Measurements from ENCODE around the gene RGS16.

RGS16 gene

DNA sequence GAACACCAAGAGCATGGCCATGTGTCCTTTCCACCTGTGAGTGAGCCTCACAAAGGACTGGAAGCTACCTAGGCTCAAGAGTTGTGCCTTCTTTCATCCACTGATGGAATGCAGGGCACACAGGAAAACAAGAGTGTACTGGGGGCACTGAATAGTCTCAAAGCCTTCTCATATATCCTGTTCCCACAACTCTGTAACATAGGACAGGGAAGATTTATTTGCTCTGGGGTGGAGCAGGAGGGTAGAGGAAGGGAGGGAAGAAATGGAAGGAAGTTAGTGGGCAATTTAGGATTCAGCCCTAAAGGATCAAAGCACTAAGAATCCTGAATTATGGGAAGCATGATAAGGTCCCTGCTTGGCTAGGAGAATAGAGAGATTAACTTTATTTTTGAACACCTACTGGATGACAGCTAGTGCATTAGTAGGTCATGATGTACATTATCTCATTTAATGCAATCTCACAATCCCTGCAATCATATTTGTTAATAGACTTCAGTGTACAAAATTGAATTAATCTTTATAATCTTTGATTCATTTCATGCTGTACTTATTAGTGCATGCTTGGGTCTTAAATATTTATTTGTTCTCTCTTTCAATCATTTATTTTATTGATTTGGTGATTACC, 27.0 kb upstream of the RGS16 start:
- no peak overlapping the region for H3K4me3 ChIP-seq (ENCODE audit: low read depth, low read length)
- no peak for DNase-seq (ENCODE audit: low read depth)

DNA sequence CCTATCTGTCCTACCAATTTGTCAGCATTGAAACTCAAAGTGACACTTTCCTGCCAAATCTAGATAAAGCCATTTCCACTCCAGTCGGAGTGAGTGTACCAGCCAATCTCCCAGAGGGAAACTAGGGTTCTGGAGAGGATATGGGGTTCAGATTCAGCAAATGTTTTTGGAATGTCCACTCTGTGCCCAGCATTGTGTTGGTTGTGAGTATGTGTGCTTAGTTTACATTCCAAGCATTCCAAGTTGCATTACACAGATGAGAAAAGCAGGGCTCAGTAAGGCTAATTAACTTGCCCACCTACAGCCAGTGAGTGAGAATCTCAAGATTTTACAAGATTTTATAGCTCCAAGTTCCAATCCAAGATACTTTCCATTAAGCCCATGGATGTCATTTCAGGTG, 26.4 kb upstream of the RGS16 start:
- H3K4me3 ChIP-seq (ENCODE audit: low read depth, low read length) = no peak overlapping the region
- DNase-seq (ENCODE audit: low read depth) = no peak

DNA sequence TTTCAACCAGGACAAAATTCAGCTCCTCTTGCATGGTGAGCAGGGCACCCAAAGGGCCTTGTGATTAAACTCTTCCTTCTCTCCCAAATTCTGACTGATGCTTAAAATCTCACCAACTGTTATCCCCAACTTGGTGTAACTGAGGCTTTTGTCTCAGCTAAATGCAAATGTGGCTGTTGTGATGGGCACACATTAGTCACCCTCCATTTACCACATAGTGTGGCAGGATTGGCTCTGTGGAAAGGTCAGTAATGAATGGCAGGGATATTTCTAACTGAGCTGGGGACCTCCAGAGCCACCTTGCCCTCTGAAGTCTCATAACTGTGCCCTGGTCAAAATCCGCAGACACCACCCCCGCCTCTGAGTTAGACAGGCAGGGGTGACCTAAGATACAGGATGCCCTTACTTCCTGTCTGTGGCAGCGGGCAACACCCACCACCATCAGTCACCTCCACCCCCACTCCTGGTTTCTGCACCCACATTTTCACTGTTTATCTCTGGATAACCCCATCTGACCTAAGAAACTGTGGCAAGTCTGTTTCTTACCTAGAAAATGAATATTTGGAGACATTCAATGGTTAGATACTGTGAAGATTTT, 25.4 kb upstream of the RGS16 start:
- no peak for DNase-seq (ENCODE audit: low read depth)
- H3K4me3 ChIP-seq (ENCODE audit: low read depth, low read length) = no peak overlapping the region

- H3K4me3 ChIP-seq (ENCODE audit: low read depth, low read length) = no peak overlapping the region
- no peak for DNase-seq (ENCODE audit: low read depth)
Measured at GRCh38 chr1:182629080-182629479, 24.9 kb upstream of the RGS16 start.

DNA sequence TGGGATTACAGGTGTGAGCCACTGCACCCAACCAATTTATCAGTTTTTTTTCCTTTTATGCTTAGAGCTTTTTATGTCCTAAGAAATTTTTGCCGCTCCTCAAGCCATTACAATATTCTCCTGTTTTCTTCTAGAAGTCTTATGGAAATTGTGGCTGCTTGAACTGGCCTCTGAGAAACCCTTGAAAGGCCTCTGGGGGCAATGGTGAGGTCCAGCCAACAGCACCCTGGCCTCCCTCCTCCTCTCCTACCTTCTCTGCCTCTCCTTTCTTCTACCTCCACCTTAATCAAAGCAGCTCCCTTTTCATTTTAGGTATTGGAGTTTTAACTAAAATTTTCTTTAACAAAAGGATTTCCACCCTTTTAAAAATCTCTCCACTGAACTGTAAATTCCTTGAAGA, 24.5 kb upstream of the RGS16 start:
- H3K4me3 ChIP-seq (ENCODE audit: low read depth, low read length) = no peak overlapping the region
- no peak for DNase-seq (ENCODE audit: low read depth)

DNA sequence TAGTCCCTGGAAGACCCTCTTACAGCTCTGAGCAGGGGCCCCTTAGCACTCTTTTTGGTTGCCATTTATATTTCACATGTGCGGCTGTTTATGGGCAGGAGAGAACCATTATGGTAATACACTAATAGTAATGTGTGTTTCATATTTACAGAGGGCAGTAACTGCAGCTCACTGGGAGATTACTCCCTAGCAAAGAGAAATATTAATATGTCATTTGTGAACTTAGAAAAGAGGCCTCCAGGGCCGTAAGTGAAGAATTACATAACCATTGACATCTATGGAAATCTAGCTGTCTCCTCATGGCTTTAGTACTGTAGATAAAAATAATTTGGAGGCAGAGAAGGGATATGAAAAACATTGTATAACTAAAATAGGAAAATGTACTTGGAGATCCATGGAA, 23.4 kb upstream of the RGS16 start:
- DNase-seq (ENCODE audit: low read depth) = no peak
- no peak overlapping the region for H3K4me3 ChIP-seq (ENCODE audit: low read depth, low read length)

DNA sequence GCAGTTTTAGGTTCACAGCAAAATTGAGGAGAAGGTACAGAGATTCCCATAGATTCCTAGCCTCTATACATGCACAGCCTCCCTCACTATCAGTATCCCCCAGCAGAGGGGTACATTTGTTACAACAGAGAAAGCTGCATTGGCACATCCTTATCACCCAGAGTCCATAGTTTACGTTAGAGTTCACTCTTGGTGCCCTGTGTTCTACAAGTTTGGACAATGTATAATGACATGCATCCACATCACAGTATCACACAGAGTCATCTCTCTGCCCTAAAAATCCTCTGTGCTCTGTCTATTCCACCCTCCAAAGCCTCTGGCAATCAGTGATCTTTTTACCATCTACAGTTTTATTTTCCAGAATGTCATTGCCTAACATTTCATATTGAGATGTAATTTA, 22.3 kb upstream of the RGS16 start:
- no peak for DNase-seq (ENCODE audit: low read depth)
- no peak overlapping the region for H3K4me3 ChIP-seq (ENCODE audit: low read depth, low read length)

- H3K4me3 ChIP-seq (ENCODE audit: low read depth, low read length) = no peak overlapping the region
- DNase-seq (ENCODE audit: low read depth) = no peak
Measured at GRCh38 chr1:182625719-182626504, 21.7 kb upstream of the RGS16 start.

DNA sequence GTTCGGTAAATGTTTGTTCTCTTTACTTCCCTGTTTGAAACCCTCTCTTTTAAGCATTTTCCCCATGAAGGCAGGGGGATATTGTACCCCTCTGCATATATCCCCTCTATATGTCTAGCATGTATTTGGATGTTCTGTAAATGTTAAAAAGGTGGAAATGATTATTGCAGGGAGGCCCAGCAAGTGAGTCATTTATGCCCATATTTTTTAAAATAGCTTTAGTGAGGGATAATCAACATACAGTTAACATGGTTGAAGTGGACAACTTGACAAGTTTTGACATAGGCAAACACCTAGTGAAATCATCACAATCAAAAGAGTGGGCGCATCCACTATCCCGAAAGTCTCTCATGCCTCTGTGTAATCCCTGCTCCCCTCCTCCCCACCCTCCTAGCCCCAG, 20.8 kb upstream of the RGS16 start:
- no peak for DNase-seq (ENCODE audit: low read depth)
- no peak overlapping the region for H3K4me3 ChIP-seq (ENCODE audit: low read depth, low read length)

DNA sequence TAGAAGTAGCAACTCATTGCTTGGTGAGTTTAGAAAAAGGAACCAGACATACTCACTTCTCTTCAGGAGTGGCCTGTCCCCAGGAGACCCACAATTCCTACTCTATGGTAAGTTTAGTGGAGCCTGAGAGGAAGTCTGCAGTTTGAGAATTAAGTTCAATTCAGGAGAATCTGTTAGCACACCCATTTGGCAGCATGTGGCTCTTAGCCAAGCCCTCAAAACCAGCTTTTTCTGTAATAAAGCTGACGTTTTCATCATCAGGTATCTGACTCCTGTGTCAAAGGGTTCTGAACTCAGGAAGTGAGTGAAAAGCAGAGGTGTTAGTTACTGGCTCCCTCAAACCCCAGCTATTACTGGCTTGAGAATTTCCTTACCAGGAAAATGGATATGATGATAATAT, 20.4 kb upstream of the RGS16 start:
- no peak overlapping the region for H3K4me3 ChIP-seq (ENCODE audit: low read depth, low read length)
- no peak for DNase-seq (ENCODE audit: low read depth)

DNA sequence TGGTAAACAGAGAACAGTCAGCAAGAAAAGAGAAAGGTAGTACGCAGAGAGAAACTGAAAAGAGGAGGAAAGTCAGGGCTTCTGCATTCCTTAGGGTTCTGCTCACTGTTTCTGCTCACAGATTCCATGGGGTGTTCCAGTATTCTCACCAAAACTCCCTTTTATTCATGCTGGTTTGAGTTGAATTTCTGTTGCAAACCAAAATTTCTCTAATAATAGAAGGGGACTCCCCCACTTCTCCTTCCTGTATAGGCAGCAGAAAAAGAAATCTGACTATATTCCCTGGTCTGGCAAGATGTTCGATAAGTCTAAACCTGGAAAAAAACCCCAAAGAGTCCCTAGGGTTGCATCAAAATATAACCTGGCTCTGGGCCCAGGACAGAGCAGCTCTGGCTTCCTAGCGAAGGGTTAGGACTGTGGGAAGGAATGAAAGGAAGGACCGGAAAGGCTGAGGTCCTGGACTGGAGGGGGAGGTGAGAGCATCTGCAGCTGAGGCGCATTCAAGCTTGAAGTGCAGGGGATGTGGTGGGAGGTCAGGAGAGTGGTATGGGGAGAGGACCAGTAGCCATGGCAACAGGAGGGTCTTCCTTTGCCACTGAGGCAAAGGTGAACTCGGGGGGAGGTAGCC, 18.8 kb upstream of the RGS16 start:
- DNase-seq (ENCODE audit: low read depth) = no peak
- no peak overlapping the region for H3K4me3 ChIP-seq (ENCODE audit: low read depth, low read length)

- no peak for DNase-seq (ENCODE audit: low read depth)
- H3K4me3 ChIP-seq (ENCODE audit: low read depth, low read length) = no peak overlapping the region
Measured at GRCh38 chr1:182621906-182622305, 17.7 kb upstream of the RGS16 start.

DNA sequence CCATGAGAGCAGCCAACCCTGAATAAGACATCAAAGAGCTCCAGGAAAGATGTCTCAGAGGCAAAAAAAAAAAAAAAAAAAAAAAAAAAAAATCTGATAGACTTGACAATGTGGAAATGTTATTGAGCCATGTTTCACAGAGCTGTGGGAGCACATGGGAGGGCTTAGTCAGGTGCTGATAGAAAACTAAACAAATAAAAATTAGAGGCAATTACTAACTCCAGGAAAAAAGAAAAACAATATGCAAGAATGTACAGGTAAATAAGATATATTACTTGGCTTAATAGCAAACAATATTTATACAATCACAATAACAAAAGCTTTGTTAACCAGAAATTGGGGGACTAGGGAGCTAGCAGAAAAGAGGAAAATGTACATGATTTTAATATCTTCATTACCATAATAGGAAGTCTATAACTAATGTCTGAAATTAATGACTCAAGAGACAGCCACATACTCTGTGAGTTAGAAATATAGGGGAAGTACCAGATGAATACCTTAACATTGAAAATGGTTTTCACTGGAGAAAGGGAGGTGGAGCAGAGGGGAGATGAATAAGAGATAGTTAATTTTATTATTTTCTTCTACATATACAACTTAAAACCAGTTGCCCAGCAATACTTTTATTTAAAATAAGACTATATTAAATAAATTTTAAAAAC, 16.9 kb upstream of the RGS16 start:
- no peak overlapping the region for H3K4me3 ChIP-seq (ENCODE audit: low read depth, low read length)
- DNase-seq (ENCODE audit: low read depth) = no peak

- H3K4me3 ChIP-seq (ENCODE audit: low read depth, low read length) = no peak overlapping the region
- DNase-seq (ENCODE audit: low read depth) = no peak
Measured at GRCh38 chr1:182617734-182618351, 13.7 kb upstream of the RGS16 start.

GRCh38 chr1:182617014-182617429, 12.8 kb upstream of the RGS16 start:
- DNase-seq (ENCODE audit: low read depth) = no peak
- no peak overlapping the region for H3K4me3 ChIP-seq (ENCODE audit: low read depth, low read length)

DNA sequence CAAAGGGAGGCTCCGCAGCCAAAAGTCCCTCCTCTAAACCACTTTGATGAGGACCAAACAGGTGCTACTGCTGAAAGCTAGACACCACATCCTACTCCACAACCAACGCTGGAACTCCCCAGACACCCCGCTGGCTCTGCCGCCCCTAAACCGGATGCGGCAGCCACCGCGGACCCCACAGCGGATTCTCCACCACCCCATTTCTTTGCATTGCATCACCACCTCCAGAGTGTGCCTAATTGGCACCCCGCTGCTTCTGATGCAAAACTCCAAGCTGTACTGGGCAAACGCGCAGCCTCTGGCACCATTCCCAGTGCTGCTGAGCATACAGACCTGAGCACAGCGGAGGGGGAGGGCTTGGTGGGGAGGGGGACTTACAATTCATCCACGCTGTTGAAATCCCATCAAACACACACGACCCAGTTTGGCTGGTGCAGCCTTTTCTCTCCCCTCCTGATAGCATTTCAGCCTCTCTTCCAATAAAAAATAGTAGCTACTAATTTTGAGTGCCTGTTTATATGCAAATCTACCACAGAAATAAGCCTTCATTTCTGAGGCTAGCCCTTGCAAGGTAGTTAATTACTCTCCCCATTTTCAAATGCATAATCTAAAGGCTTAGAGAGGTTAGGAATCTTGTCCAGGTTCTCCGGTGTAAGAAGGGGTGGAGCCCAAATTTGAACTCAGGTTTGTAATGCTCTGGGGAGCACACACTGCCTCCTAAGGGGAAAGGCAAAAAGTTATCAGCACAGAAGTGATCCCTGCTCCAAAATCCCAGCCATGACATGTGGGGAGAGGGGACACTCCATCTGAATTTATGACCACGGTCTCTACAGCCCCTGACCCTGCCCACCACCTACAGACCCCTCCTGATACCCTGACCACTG, 12.2 kb upstream of the RGS16 start:
- no peak overlapping the region for H3K4me3 ChIP-seq (ENCODE audit: low read depth, low read length)
- no peak for DNase-seq (ENCODE audit: low read depth)

GRCh38 chr1:182615468-182616129, 11.4 kb upstream of the RGS16 start:
- H3K4me3 ChIP-seq (ENCODE audit: low read depth, low read length) = peak overlapping the region; percentile 35
- DNase-seq (ENCODE audit: low read depth) = no peak

DNA sequence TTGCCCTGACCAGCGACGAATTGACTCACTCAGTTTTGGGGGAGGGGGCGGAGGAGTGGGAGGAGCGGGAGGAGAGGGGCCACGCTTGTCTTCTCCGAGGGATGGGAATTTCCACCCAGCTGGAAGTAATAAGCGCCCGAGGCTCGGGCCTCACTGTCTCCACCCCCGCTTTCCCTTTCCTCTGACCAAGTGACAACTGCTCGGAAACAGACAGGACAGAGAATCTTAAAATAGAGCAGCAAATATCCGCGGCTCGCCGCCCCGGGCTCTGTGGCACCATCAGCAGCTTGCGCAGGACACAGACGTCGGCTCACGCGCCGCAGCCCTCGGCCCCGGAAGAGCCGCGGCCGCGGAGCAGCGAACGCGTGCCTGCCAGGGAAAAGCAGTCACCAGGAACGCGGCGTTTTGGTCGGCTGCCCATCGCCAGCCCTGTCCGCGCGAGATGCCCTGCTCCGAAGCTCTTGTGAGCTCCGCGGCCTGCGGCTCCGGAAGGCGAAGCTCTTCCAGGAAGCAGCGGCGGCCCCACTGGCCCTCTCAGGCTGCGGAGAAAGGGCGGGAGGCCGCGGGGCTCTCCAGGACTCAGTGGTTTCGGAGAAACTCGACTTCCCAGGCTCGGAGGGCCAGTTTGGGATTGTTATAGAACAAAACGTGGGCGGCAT, 10.7 kb upstream of the RGS16 start:
- no peak for DNase-seq (ENCODE audit: low read depth)
- peak overlapping the region; percentile 35 for H3K4me3 ChIP-seq (ENCODE audit: low read depth, low read length)
